Fibroblast of lung (primary cell): ENCODE results near the gene TENM4.

Experiments
- CTCF ChIP-seq, 2 donors: IDR thresholded peaks in 1 of 2; conservative IDR thresholded peaks in 1 of 2; 1 replicate in 1 of 2; 2 replicates in 1 of 2; pipeline ENCODE4 v1.5.1; 2011 to 2012; ENCODE audit warnings: low read length in 2 of 2, control low read depth in 1 of 2, inconsistent platforms in 1 of 2, low read depth in 1 of 2, mild to moderate bottlenecking in 1 of 2
- EZH2 ChIP-seq: IDR thresholded peaks from 2 replicates; pipeline ENCODE4 v1.5.1; 2012; ENCODE audit warnings: low read length, control low read depth, mild to moderate bottlenecking; ENCODE audit errors: missing control alignments

- TF ChIP-seq CTCF (conservative IDR thresholded peaks at IDR 0.05 in 1 of 2, IDR thresholded peaks at IDR 0.05 in 1 of 2; ENCODE audit: low read depth in 1 of 2, low read length in 2 of 2): no peak
- TF ChIP-seq EZH2: no peak
Observed at GRCh38 chr11:79113054-79113690, 327.7 kb downstream of the TENM4 start.
